BLaER1 (cell line): ENCODE results near the gene MYO1E.

Source experiments
- H3K27ac ChIP-seq: shearing (Covaris generic); formaldehyde crosslinking; 2 replicates; pipeline ENCODE4 v1.8.1; 2022
- H3K27me3 ChIP-seq: shearing (Covaris generic); formaldehyde crosslinking; 2 replicates; pipeline ENCODE4 v1.8.1; 2022
- H3K36me3 ChIP-seq: shearing (Covaris generic); formaldehyde crosslinking; 2 replicates; pipeline ENCODE4 v1.8.1; 2022
- H3K4me1 ChIP-seq: shearing (Covaris generic); formaldehyde crosslinking; 2 replicates; pipeline ENCODE4 v1.8.1; 2022
- H3K4me2 ChIP-seq: shearing (Covaris generic); formaldehyde crosslinking; 2 replicates; pipeline ENCODE4 v1.8.1; 2022
- H3K4me3 ChIP-seq: shearing (Covaris generic); formaldehyde crosslinking; 2 replicates; pipeline ENCODE4 v1.8.1; 2022
- H3K9ac ChIP-seq: shearing (Covaris generic); formaldehyde crosslinking; 2 replicates; pipeline ENCODE4 v1.8.1; 2022
- H3K9me3 ChIP-seq: shearing (Covaris generic); formaldehyde crosslinking; 2 replicates; pipeline ENCODE4 v1.8.1; 2022
- H4K20me1 ChIP-seq: shearing (Covaris generic); formaldehyde crosslinking; 2 replicates; pipeline ENCODE4 v1.8.1; 2022
- Cebpa-rat ChIP-seq: shearing (Covaris generic); IDR thresholded peaks from 2 replicates; pipeline ENCODE4 v1.8.1; 2022

Gene MYO1E

GRCh38 chr15:59353994-59354416 lies 18.7 kb downstream of the MYO1E start:
- Histone ChIP-seq H3K4me3 (no peak overlapping the region), H3K4me2 (peak overlapping the region; percentile 51; the same call in 1 of the 2 replicates), H3K27me3 (no peaks in the 10 kb centered on the region), H3K27ac (no peak overlapping the region), H3K36me3 (no peaks in the 10 kb centered on the region), H3K9ac (no peak overlapping the region), H3K4me1 (peaks cover 12% of the 10 kb centered on the region), H4K20me1 (no peaks in the 10 kb centered on the region), H3K9me3 (no peaks in the 10 kb centered on the region)
- no peak for TF ChIP-seq Cebpa-rat

GRCh38 chr15:59352683-59353082 lies 20.0 kb downstream of the MYO1E start:
- Histone ChIP-seq H3K27me3 (no peaks in the 10 kb centered on the region), H3K4me2 (no peak overlapping the region), H3K36me3 (no peaks in the 10 kb centered on the region), H3K9me3 (no peaks in the 10 kb centered on the region), H3K9ac (no peak overlapping the region), H3K4me1 (peaks cover 22% of the 10 kb centered on the region), H3K27ac (no peak overlapping the region), H4K20me1 (no peaks in the 10 kb centered on the region), H3K4me3 (no peak overlapping the region)
- TF ChIP-seq Cebpa-rat = no peak

GRCh38 chr15:59352189-59352588 lies 20.5 kb downstream of the MYO1E start:
- Histone ChIP-seq H3K9ac (no peak overlapping the region), H3K36me3 (no peaks in the 10 kb centered on the region), H3K4me2 (no peak overlapping the region), H3K27me3 (no peaks in the 10 kb centered on the region), H3K27ac (no peak overlapping the region), H4K20me1 (no peaks in the 10 kb centered on the region), H3K4me1 (peaks cover 22% of the 10 kb centered on the region), H3K4me3 (no peak overlapping the region), H3K9me3 (no peaks in the 10 kb centered on the region)
- TF ChIP-seq Cebpa-rat = no peak

GRCh38 chr15:59350421-59350732 lies 22.3 kb downstream of the MYO1E start:
- TF ChIP-seq Cebpa-rat = no peak
- Histone ChIP-seq H3K27me3 (no peaks in the 10 kb centered on the region), H3K9me3 (no peaks in the 10 kb centered on the region), H3K9ac (no peak overlapping the region), H3K36me3 (no peaks in the 10 kb centered on the region), H3K4me3 (no peak overlapping the region), H4K20me1 (no peaks in the 10 kb centered on the region), H3K4me1 (peaks cover 22% of the 10 kb centered on the region), H3K4me2 (no peak overlapping the region), H3K27ac (no peak overlapping the region)

- no peaks in the 10 kb centered on the region for H3K27me3 ChIP-seq
- no peak overlapping the region for H3K9ac ChIP-seq
- H4K20me1 ChIP-seq = no peaks in the 10 kb centered on the region
- H3K9me3 ChIP-seq = no peaks in the 10 kb centered on the region
- H3K4me1 ChIP-seq = peaks cover 17% of the 10 kb centered on the region
- no peak overlapping the region for H3K4me3 ChIP-seq
- TF ChIP-seq Cebpa-rat = no peak
- H3K27ac ChIP-seq = no peak overlapping the region
- H3K4me2 ChIP-seq = no peak overlapping the region
- H3K36me3 ChIP-seq = no peaks in the 10 kb centered on the region
Measured at GRCh38 chr15:59349680-59350420, 22.8 kb downstream of the MYO1E start.

GRCh38 chr15:59347915-59348314 lies 24.8 kb downstream of the MYO1E start:
- no peak for TF ChIP-seq Cebpa-rat
- no peaks in the 10 kb centered on the region for H4K20me1 ChIP-seq
- no peaks in the 10 kb centered on the region for H3K27me3 ChIP-seq
- peak overlapping the region; percentile 45 for H3K4me2 ChIP-seq
- H3K27ac ChIP-seq = no peak overlapping the region
- H3K36me3 ChIP-seq = no peaks in the 10 kb centered on the region
- peaks cover 11% of the 10 kb centered on the region for H3K4me1 ChIP-seq
- no peaks in the 10 kb centered on the region for H3K9me3 ChIP-seq
- no peak overlapping the region for H3K9ac ChIP-seq
- H3K4me3 ChIP-seq = no peak overlapping the region

- Histone ChIP-seq H4K20me1 (no peaks in the 10 kb centered on the region), H3K4me2 (no peak overlapping the region), H3K4me1 (peaks cover 11% of the 10 kb centered on the region), H3K27me3 (no peaks in the 10 kb centered on the region), H3K4me3 (no peak overlapping the region), H3K9ac (no peak overlapping the region), H3K9me3 (0 out of 2 replicates have a peak, but pooled peaks cover 5% of the 10 kb centered on the region), H3K27ac (no peak overlapping the region), H3K36me3 (no peaks in the 10 kb centered on the region)
- TF ChIP-seq Cebpa-rat = no peak
Measured at GRCh38 chr15:59346951-59347350, 25.7 kb downstream of the MYO1E start.

- Histone ChIP-seq H3K9ac (no peak overlapping the region), H4K20me1 (no peaks in the 10 kb centered on the region), H3K27ac (no peak overlapping the region), H3K9me3 (0 out of 2 replicates have a peak, but pooled peaks cover 5% of the 10 kb centered on the region), H3K4me2 (no peak overlapping the region), H3K36me3 (no peaks in the 10 kb centered on the region), H3K27me3 (no peaks in the 10 kb centered on the region), H3K4me1 (peaks cover 11% of the 10 kb centered on the region), H3K4me3 (no peak overlapping the region)
- TF ChIP-seq Cebpa-rat = no peak
Measured at GRCh38 chr15:59345326-59345725, 27.3 kb downstream of the MYO1E start.

GRCh38 chr15:59344311-59344710 lies 28.4 kb downstream of the MYO1E start:
- Histone ChIP-seq H3K4me3 (no peak overlapping the region), H3K27ac (no peak overlapping the region), H3K27me3 (no peaks in the 10 kb centered on the region), H3K9me3 (0 out of 2 replicates have a peak, but pooled peaks cover 5% of the 10 kb centered on the region), H3K4me2 (no peak overlapping the region), H3K4me1 (peaks cover 11% of the 10 kb centered on the region), H3K36me3 (no peaks in the 10 kb centered on the region), H3K9ac (no peak overlapping the region), H4K20me1 (no peaks in the 10 kb centered on the region)
- TF ChIP-seq Cebpa-rat = no peak

- Histone ChIP-seq H3K36me3 (no peaks in the 10 kb centered on the region), H3K27ac (no peak overlapping the region)
Measured at GRCh38 chr15:59340325-59340724, 32.3 kb downstream of the MYO1E start.

More at GRCh38 chr15:59340325-59340724, 32.3 kb downstream of the MYO1E start:
- H3K9me3 ChIP-seq = 0 out of 2 replicates have a peak, but pooled peaks cover 5% of the 10 kb centered on the region
- no peak for TF ChIP-seq Cebpa-rat
- no peaks in the 10 kb centered on the region for H4K20me1 ChIP-seq
- H3K4me3 ChIP-seq = no peak overlapping the region
- H3K9ac ChIP-seq = no peak overlapping the region
- no peaks in the 10 kb centered on the region for H3K27me3 ChIP-seq
- H3K4me1 ChIP-seq = no peaks in the 10 kb centered on the region
- no peak overlapping the region for H3K4me2 ChIP-seq
